Endothelial cell of umbilical vein (primary cell): ENCODE results near the gene PRSS56. TPM values are rescaled to one million over a fixed set of nuclear protein-coding genes. Genes with fewer than 3 reads are reported as not detected.

ENCODE experiments used
- BruUV-seq: library from RNA; stranded (reverse); fragments of 400-500 nt; replicated peaks from 2 replicates; lab custom pipeline; 2021; lab: Mats Ljungman, UMichigan
- CTCF ChIA-PET: fragments of 300-600, 350-600 bp; sonication (Branson Sonifier 250); formaldehyde crosslinking; loops from one replicate; lab custom pipeline; 2021; ENCODE audit warnings: antibody characterized with exemption, inconsistent platforms; lab: Charles Lee
- POLR2A ChIA-PET: fragments of 300-600, 350-600 bp; sonication (Branson Sonifier 250); formaldehyde crosslinking; loops from one replicate; lab custom pipeline; 2021; ENCODE audit warnings: antibody characterized with exemption, inconsistent platforms; lab: Charles Lee
- DNase-seq: peaks from one replicate; pipeline ENCODE4 v3.0.0-alpha.2; 2011; ENCODE audit warnings: low read depth, low spot score
- FAIRE-seq: peaks from 2 replicates; lab custom pipeline; 2011; peaks lifted over from hg19 to GRCh38; lab: Jason Lieb, UNC
- H2AFZ ChIP-seq: 2 replicates; pipeline ENCODE4 v1.6.0; 2012; ENCODE audit warnings: low read depth, low read length, control low read depth, inconsistent platforms
- H3K27ac ChIP-seq: 2 replicates; pipeline ENCODE4 v1.5.1; 2011; ENCODE audit warnings: low read depth, mild to moderate bottlenecking, control low read depth, low read length, moderate library complexity; ENCODE audit not compliant: insufficient read depth
- H3K27me3 ChIP-seq, 2 experiments: 2 replicates each; pipeline versions ENCODE4 v1.6.0 to v1.6.1; 2011; ENCODE audit warnings: low read length in 2 of 2, mixed read lengths in 1 of 2; ENCODE audit not compliant: control insufficient read depth in 2 of 2, insufficient read depth in 2 of 2
- H3K36me3 ChIP-seq, 2 experiments: 2 replicates in 1 of 2; 3 replicates in 1 of 2; pipeline ENCODE4 v1.5.1; 2011; ENCODE audit warnings: low read length in 2 of 2, mild to moderate bottlenecking in 1 of 2, moderate library complexity in 1 of 2; ENCODE audit not compliant: control insufficient read depth in 2 of 2, insufficient read depth in 2 of 2; ENCODE audit errors: extremely low read depth in 1 of 2
- H3K4me1 ChIP-seq: 3 replicates; pipeline ENCODE4 v1.5.1; 2011; ENCODE audit warnings: mild to moderate bottlenecking, low read length; ENCODE audit not compliant: control insufficient read depth, insufficient read depth; ENCODE audit errors: extremely low read depth
- H3K4me2 ChIP-seq: 2 replicates; pipeline ENCODE4 v1.6.1; 2011; ENCODE audit warnings: low read length, control low read depth, mixed read lengths; ENCODE audit not compliant: insufficient read depth
- H3K4me3 ChIP-seq, 3 experiments: fragments of 200-600 bp in 1 of 3; sonication (generic), shearing (Covaris generic) in 1 of 3; replicated peaks in 1 of 3; 2 replicates each; pipeline ENCODE4 v1.5.1; 2011 to 2016; ENCODE audit warnings: control low read depth in 3 of 3, low read length in 3 of 3, mild to moderate bottlenecking in 2 of 3, inconsistent platforms in 1 of 3, low read depth in 1 of 3, moderate library complexity in 1 of 3; ENCODE audit not compliant: insufficient read depth in 1 of 3
- H3K79me2 ChIP-seq: 2 replicates; pipeline ENCODE4 v1.6.0; 2012; ENCODE audit warnings: low read length, inconsistent platforms; ENCODE audit not compliant: control insufficient read depth, insufficient read depth
- H3K9ac ChIP-seq: replicated peaks from 2 replicates; pipeline ENCODE3; 2011; ENCODE audit warnings: low read length, control low read depth; ENCODE audit not compliant: insufficient read depth; ENCODE audit errors: extremely low read depth
- H3K9me1 ChIP-seq: replicated peaks from 3 replicates; pipeline ENCODE4 v1.6.0; 2011; ENCODE audit warnings: mild to moderate bottlenecking, low read length; ENCODE audit not compliant: control insufficient read depth, insufficient read depth; ENCODE audit errors: extremely low read depth
- H3K9me3 ChIP-seq: replicated peaks from 2 replicates; pipeline ENCODE4 v1.5.1; 2012; ENCODE audit warnings: low read length, inconsistent platforms; ENCODE audit not compliant: control insufficient read depth, insufficient read depth
- H4K20me1 ChIP-seq: replicated peaks from 2 replicates; pipeline ENCODE3; 2011; ENCODE audit warnings: mild to moderate bottlenecking, low read length; ENCODE audit not compliant: control insufficient read depth, insufficient read depth; ENCODE audit errors: extremely low read depth
- CTCF ChIP-seq, 2 donors: IDR thresholded peaks; 1 replicate in 1 of 2; 2 replicates in 1 of 2; pipeline ENCODE4 v1.5.1; 2011; ENCODE audit warnings: low read length in 2 of 2, mild to moderate bottlenecking in 2 of 2, moderate library complexity in 2 of 2, control low read depth in 1 of 2, inconsistent platforms in 1 of 2, low read depth in 1 of 2; ENCODE audit not compliant: insufficient read depth in 1 of 2; ENCODE audit errors: extremely low read depth in 1 of 2
- EZH2 ChIP-seq: IDR thresholded peaks from 2 replicates; pipeline ENCODE4 v1.6.1; 2012; ENCODE audit warnings: borderline replicate concordance, low read depth, mild to moderate bottlenecking, moderate library complexity, low read length, inconsistent platforms; ENCODE audit not compliant: severe bottlenecking
- FOS ChIP-seq: IDR thresholded peaks from 2 replicates; pipeline ENCODE4 v1.6.1; 2011; ENCODE audit warnings: mild to moderate bottlenecking, low read length, moderate library complexity, borderline replicate concordance; ENCODE audit not compliant: insufficient read depth
- GATA2 ChIP-seq: IDR thresholded peaks from 2 replicates; pipeline ENCODE4 v1.7.0; 2011; ENCODE audit warnings: low read depth, mild to moderate bottlenecking, moderate library complexity, mixed read lengths, low read length; ENCODE audit not compliant: insufficient read length, insufficient read depth
- JUN ChIP-seq: IDR thresholded peaks from 2 replicates; pipeline ENCODE4 v1.6.1; 2011; ENCODE audit warnings: borderline replicate concordance, low read depth; ENCODE audit not compliant: insufficient read length, insufficient read depth
- MAX ChIP-seq: IDR thresholded peaks from 2 replicates; pipeline ENCODE4 v1.6.1; 2011; ENCODE audit not compliant: insufficient read depth, insufficient read length
- MYC ChIP-seq: IDR thresholded peaks from one replicate; pipeline ENCODE4 v1.6.1; 2011; ENCODE audit warnings: mild to moderate bottlenecking, low read depth, low read length
- POLR2A ChIP-seq: IDR thresholded peaks from 2 replicates; pipeline ENCODE4 v1.6.1; 2012; ENCODE audit warnings: low read depth, mild to moderate bottlenecking, control low read depth, low read length
- POLR2AphosphoS5 ChIP-seq: IDR thresholded peaks from 2 replicates; pipeline ENCODE4 v1.6.1; 2012; ENCODE audit warnings: low read depth, mild to moderate bottlenecking, control low read depth, low read length, moderate library complexity; ENCODE audit not compliant: insufficient read depth
- dilution Hi-C: fragments of 300-500 bp; cut with MboI; formaldehyde crosslinking; loops from one replicate; pipeline ENCODE4 v1.15.0; 2019; ENCODE audit warnings: low sequenced_read_pairs; ENCODE audit not compliant: extremely low pct_ligation_motif_present
- intact Hi-C: fragments of 100-400 bp; cut with micrococcal nuclease; formaldehyde crosslinking; loops from one replicate; pipeline ENCODE4 v1.10.0; 2022
- polyA plus RNA-seq, 4 experiments: library from polyadenylated mRNA; depleted of rRNA in 3 of 4; stranded (reverse) in 3 of 4; unstranded in 1 of 4; fragments of >200 nt; gene quantifications; 2 replicates each; pipeline versions ENCODE4 v1.2.1 to v1.2.3, GENCODE V29; 2011 to 2012; ENCODE audit warnings: missing spikeins in 1 of 4
- total RNA-seq: library from RNA; stranded (reverse); gene quantifications from 2 replicates; pipeline ENCODE4 v1.2.3, GENCODE V29; 2021

The PRSS56 gene
- total and polyA plus RNA-seq, 2 donors (not counting 3 experiments of a cell fraction or from before 2014, with no cell fraction given): not detected

- CTCF ChIA-PET: no interaction called here
- no peak overlapping the region for H3K4me2 ChIP-seq
- H3K27me3 ChIP-seq: no peaks in the 10 kb centered on the region
- DNase-seq: no peak
- FAIRE-seq: no peak
- H3K9me1 ChIP-seq: no peaks in the 10 kb centered on the region
- no peak overlapping the region for H2AFZ ChIP-seq
- no peaks in the 10 kb centered on the region for H3K79me2 ChIP-seq
- no peaks in the 10 kb centered on the region for H4K20me1 ChIP-seq
- TF ChIP-seq JUN: no peak
- TF ChIP-seq GATA2: no peak
- no peak for TF ChIP-seq POLR2AphosphoS5
- TF ChIP-seq MYC: no peak
- TF ChIP-seq POLR2A: no peak
- no peak for TF ChIP-seq EZH2
- no peak for TF ChIP-seq FOS
- TF ChIP-seq MAX: no peak
- no peak for TF ChIP-seq CTCF (IDR thresholded peaks at IDR 0.05; ENCODE audit: extremely low read depth in 1 of 2, insufficient read depth in 1 of 2, low read depth in 1 of 2, low read length in 2 of 2)
- no peaks in the 10 kb centered on the region for H3K9me3 ChIP-seq
- H3K9ac ChIP-seq: no peak overlapping the region
- intact Hi-C loops: no loop called here
- BruUV-seq: no TSS peak
- no peaks in the 10 kb centered on the region for H3K36me3 ChIP-seq
- no peak overlapping the region for H3K4me3 ChIP-seq
- POLR2A ChIA-PET: no interaction called here
- dilution Hi-C loops: no loop called here
- no peak overlapping the region for H3K27ac ChIP-seq
- H3K4me1 ChIP-seq: no peaks in the 10 kb centered on the region
These were observed 21.2 kb downstream of the PRSS56 start for GRCh38 chr2:232541195-232541960.
